ENCODE results near the gene AREL1.
"Not testable (repeated sequence)": the region's sequence is repeated elsewhere in the genome, so short reads cannot be mapped to it uniquely, and the experiment has no call there.

Gene AREL1, protein sequence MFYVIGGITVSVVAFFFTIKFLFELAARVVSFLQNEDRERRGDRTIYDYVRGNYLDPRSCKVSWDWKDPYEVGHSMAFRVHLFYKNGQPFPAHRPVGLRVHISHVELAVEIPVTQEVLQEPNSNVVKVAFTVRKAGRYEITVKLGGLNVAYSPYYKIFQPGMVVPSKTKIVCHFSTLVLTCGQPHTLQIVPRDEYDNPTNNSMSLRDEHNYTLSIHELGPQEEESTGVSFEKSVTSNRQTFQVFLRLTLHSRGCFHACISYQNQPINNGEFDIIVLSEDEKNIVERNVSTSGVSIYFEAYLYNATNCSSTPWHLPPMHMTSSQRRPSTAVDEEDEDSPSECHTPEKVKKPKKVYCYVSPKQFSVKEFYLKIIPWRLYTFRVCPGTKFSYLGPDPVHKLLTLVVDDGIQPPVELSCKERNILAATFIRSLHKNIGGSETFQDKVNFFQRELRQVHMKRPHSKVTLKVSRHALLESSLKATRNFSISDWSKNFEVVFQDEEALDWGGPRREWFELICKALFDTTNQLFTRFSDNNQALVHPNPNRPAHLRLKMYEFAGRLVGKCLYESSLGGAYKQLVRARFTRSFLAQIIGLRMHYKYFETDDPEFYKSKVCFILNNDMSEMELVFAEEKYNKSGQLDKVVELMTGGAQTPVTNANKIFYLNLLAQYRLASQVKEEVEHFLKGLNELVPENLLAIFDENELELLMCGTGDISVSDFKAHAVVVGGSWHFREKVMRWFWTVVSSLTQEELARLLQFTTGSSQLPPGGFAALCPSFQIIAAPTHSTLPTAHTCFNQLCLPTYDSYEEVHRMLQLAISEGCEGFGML

DNA sequence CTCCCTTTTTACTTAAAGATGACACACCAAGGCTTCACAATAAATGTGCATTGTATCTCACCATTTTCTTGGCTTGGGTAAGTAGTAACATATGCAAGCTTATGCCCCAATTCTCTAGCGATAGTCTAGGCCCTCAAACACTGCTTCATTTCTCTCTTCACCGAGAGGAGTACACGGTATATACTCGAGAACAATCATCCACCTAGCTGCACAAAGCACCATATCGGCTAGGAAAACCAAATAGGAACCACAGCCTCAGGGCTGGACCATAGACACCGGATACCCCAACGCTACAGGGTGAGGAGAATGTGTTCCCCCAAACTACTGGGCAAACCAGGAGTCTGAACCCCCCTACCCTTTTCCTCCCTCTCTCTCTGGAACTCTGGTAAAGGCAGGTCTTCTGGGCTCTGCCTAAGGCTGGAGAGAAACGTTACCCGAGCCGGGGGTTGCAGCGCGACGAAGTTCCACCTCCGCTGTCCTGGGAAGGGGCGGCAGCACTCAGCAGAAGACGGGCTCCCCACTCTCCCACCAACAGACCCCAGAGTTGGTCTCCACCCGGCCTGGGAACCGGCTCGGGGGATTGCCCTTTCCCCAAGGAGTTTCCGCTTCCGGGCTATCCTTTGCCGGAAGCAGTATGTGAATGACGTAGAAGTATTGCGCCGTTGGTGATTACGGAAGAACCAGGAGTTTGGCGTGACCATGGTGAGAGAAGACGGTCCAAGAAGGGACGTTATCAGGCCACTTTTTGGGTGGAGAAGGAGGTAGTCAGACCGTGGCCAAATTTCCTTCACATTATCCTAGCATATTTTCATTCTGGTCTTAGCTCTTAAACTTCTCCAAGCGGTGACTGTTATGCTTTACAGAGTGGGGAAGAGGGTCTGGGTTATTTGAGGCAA is at the start of gene AREL1, which contains the start of gene FCF1:
Gene AREL1, minus strand, starts transcription at position 582 of the 896 bp plus-strand sequence. CDS start 27,465 bp downstream, outside the sequence.
Gene FCF1, plus strand, starts transcription at position 646 of the 896 bp plus-strand sequence. Its CDS starts 54 bp downstream, at position 700.
- peak; percentile 98 for DNase-seq

DNA sequence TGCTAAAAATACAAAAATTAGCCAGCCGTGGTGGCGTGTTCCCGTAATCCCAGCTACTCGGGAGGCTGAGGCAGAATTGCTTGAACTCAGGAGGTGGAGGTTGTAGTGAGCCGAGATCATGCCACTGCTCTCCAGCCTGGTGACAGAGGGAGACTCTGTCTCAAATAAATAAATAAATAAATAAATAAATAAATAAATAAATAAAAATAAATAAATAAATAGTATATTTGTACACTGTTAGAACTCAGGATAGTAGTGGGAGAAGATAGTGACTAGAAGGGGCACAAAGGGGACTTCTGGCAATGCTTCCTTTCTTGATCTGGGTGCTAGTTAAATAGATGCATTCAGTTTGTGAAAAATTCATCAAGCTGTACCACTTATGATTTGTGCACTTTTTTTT is 45.6 kb upstream of the AREL1 start:
- DNase-seq: not testable (repeated sequence)

DNA sequence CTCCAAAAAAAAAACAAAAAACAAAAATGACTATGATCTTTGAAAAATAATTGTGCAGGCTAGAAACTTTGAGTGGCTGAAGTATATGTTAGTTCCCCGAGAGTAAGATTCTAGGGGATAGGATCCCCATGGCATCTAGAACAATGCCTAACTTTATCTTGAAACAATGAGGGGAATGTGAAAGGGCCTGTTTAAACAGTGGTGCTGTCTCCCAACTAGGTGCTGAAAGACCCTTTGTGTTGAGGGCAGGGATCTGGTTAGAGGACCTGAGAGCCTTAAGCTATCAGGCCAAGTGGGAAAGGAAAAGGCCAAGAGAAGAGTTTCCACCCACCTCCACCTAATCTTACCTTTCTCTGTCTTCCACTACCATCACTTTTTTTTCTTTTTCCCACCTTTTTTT is 43.4 kb upstream of the AREL1 start:
- DNase-seq: no peak

DNA sequence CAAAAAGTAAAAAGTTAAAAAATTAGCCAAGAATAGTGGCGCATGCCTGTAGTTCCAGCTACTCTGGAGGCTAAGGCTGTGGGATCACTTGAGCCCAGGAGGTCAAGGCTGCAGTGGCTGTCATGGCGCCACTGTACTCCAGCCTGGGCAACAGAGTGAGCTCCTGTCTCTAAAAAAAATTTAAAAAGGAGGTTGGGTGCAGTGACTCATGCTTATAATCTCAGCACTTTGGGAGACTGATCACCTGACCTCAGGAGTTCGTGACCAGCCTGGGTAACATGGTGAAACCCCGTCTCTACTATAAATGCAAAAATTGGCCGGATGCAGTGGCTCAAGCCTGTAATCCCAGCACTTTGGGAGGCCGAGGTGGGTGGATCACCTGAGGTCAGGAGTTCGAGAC is 42.0 kb upstream of the AREL1 start:
- no peak for DNase-seq

DNA sequence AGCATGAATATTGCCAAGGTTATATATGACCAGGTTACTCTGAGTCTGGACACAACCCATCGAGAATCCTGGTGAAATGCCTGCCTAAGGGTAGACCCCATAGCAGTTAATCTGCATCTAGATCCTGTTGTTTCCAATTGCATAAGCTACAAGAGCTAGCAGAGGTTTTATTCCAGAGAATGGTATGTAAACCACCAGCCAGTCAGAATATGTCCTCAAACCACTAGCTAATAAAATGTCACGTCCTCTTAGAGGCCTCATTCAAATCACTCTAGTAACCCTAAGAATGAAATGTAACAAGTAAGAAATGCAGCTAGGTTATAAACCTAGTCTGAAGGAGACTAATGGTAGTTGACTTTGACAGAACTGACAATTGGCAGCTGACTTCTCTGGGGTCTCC is 41.3 kb upstream of the AREL1 start:
- DNase-seq: no peak

DNA sequence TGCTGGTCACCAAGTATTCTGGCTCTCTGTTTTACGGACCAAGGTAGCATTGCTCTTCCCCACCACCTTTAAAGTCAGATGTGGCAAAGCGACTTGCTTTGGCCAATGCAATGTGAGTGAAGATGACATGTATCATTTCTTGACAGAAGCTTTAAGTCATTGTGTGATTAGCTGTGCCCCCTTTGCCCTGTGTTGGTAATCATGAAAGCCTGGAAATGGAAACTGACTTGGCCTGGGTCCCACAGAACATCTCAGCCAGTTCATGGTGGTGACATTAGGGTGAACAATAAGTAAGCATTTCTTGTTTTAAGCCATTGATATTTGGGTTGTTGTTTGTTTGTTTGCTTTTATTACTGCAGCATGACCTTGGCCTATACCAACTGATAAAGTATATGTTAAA is 34.4 kb upstream of the AREL1 start:
- no peak for DNase-seq

DNA sequence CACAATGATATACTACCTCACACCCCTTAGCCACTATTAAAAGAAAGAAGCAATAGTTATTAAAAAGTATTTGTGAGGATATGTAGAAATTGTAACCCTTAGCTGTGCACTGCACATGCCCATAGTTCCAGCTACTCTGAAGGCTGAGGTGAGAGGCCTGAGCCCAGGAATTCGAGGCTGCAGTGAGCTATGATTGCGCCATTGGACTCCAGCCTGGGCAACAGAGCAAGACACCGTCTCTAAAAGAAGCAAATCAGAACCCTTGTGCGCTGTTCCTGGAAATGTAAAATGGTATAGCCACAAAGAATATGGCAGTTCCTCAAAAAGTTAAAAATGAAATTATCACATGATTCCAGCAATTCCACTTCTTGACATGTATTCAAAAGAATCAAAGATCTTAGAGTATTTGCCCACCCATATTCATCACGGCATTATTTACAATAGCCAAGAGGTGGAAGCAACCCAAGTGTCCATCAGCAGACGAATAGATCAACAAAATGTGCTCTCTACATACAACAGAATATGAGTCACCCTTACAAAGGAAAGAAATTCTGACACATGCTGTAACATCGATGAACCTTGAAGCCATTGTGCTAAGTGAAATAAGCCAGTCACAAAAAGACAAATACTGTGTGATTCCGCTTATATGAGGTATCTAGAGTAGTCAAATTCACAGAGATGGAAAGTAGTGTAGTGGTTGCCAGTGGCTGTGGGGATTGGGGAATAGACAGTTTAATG is 26.6 kb upstream of the AREL1 start:
- DNase-seq: no peak

DNA sequence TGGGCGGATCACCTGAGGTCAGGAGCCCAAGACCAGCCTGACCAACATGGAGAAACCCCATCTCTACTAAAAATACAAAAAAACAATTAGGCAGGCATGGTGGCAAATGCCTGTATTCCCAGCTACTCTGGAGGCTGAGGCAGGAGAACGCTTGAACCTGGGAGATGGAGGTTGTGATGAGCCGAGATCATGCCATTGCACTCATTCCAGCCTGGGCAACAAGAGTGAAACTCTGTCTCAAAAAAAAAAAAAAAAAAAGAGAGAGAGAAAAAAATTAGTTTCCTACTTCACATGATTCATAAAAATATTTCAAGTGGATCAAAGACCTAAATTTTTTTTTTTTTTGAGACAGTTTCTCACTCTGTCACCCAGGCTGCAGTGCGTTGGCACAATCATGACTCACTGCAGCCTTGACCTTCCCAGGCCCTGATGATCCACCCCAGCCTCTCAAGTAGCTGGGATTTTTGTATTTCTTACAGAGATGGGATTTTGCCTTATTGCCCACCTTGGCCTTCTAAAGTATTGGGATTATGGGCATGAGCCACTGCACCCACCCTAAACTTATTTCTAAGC is 25.0 kb upstream of the AREL1 start:
- DNase-seq: no peak

DNA sequence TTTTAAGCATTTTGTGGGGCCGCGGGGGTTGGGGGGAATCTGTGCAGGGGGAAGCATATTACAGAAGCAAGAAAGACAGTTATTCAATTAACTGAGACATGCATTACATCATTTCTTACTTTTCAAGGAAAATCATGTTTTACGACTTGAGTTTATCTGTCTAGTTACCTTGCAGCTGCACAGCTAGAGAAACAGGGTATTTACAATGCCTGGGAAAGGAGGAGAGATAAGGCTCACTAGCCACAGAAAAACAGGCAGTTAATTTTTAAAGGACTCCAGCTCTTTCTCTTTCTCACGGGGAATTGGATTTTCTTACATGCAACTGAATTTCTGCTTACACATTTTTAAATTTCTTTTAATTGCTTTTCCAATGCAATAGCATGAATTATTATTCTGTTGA is 22.2 kb upstream of the AREL1 start:
- no peak for DNase-seq

DNA sequence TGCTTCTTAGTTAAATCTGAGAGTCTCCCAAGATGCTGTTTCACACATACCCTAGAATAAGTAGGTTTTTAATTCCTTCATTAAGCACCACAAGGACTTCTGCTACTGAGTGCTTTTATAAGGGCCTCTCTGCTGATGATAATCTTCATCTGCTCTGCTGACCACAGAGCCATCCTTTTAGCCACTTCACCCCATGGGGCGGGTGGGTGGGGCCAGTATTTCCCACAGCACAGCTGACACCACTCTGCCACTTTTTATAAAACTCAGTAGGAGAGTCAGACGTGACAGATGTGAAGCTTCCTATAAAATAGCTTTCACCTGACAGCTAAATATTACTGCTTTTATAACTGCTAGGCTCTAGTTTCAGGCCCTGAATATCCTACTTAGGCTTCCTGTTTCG is 20.3 kb upstream of the AREL1 start:
- DNase-seq: peak; percentile 41

DNA sequence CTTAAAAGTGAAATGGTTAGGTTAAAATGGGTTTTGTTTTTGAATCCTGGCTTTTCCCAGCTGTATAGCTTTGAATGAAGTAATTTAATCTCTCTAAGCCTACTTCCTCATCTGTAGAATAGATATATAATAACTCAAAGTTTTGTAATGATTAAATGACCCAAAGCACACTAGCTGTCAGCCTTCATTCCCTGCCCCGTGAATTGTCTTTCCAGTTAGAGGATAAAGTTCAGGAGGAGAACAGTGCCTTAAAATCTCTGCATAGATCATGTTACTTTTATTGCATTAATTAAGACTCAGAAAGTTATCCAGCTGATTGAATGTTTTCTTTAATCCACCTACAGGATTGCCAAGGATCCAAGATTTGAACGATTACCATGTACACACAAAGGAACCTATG is 19.5 kb upstream of the AREL1 start:
- DNase-seq: no peak

DNA sequence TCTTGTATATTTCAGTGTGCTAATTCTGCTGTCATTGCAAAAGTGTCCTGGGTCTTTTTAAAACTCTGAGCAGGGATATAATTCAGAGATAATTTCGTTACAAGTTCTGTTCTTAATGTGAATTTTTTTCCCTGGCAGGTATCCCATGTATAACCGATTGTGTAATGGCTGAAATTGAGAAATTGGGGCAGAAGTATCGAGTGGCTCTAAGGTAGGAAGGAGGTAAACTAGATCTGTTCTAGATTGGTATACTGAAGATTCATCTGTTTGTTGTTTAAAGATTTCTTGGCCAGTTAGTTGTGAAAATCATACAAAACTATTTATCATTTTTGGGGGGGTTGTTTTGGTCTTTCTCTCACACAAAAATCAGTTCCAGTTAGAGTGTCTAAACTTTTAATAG is 10.3 kb upstream of the AREL1 start:
- no peak for DNase-seq

DNA sequence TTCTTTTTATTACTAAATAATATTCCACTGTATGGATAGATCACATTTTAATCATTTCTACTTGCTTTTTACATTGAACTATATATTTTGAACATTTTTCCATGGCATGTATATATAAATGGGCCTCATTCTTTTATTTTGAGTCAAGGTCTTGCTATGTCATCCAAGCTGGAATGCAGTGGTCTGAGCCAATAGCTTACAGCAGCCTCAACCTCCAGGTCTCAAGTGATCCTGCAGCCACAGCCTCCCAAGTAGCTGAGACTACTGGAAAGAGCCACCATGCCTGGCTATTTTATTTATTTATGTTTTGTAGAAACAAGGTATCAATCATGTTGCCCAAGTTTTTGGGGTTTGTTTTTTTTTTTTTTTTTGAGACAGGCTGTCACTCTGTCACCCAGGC is 7.6 kb upstream of the AREL1 start:
- DNase-seq: no peak

DNA sequence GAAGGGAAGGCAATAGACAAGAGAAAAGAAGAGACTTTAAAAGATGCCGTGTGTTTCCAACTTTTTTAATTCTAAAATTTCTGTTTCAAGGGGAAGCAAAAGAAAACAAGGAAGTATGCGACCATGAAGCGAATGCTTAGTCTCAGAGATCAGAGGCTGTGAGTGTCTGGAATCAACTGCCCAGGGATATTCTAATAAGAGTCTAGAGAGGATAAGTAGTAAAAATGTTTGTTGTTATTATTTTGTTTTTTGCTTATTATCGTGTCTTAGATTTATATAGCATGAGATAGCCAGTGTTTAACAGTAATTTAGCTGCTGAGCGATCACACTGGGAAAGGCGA is 485 bp upstream of the AREL1 start:
- DNase-seq: no peak

DNA sequence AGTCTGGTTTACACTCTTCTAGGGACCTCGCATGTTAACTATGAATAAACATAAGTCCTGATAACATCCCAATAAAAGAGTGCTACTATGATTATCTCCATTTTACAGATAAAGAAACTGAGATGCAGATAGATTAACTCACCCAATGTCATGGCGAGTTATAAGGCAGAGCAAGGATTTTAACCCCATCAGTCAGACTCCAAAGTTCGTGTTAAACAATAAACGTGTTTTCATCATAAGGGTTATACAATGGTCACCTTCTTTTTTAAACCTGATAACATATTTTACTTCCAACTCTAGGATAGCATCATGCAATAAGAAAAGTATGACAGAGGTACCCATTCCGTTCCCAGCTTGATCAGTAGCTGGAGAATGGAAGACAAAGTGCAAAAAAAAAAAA is 1.2 kb downstream of the AREL1 start:
- DNase-seq: no peak

DNA sequence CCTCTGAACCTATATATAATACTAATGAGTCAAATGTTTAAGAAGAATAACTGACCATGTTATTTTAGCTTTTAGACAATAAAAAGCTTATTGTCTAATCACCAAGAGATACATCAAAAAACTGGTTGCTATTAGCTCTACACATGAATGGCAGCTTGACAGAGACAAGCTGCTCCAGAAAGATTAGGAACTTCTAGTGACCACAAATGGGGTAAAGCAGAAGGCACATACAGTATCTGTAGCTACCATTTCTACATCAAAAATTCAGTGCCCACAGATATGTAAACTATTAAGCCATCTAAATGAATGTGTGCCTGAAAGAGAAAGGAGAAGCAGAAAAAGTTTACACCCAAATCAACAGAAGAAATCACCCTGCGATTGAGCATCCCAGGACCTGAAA is 2.4 kb downstream of the AREL1 start:
- DNase-seq: no peak

DNA sequence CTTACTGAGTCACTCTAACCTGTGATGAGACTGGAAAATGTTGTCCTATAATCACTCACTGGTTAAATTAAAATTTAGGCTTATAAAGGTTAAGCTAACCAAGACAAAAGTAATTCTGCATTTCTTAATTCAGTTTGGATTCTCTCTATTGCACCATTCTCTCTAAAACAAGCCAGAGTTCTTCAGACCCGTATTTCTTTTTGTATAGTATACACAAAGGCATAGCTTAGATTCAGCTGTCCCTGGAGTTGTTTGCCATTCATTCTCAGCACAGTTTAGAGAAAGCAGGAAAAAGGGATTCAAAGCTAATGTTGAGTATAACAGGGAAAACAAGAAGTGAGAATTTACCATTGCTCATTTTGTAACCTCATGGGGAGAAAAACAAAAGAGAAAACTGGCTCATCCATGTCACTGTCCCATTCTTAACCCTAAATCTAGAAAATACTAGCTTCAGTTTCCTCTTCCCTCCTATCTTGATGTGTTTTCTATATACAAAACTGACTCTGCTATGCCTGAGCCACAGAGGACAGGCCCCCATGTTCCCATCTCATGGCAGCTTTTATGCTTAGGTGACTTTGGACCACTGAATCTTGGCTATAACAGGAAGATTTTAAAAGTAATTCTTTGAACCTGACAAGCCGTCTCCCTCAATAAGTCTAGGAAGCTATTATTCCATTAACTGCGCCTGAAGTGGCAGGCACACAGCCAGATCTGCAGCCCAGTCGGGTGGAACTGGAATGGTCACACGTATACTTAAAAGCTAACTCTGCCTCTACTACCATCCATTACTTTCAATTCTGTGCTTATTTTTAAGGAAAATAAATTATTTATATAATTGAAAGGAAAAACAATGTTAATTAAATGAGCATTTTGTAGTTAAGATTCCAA is 7.0 kb downstream of the AREL1 start:
- DNase-seq: peak; percentile 84

DNA sequence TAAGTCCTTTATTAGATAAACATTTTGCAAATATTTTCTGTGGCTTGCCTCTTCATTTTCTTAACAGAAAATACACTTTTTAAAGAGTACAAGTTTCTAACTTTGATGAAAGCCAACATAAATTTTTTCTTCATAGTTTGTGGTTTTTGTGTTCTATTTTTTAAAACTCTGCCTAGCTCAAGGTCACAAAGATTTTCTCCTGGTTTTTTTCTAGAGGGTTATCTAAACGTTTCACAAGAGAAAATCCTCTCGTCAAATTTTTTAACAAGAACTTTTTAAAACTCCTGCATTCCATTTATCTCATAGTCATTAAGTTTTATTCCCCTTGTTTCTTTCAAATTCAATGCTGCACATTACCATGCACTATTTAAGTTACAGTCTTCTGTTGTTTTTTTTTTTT is 8.2 kb downstream of the AREL1 start:
- no peak for DNase-seq

DNA sequence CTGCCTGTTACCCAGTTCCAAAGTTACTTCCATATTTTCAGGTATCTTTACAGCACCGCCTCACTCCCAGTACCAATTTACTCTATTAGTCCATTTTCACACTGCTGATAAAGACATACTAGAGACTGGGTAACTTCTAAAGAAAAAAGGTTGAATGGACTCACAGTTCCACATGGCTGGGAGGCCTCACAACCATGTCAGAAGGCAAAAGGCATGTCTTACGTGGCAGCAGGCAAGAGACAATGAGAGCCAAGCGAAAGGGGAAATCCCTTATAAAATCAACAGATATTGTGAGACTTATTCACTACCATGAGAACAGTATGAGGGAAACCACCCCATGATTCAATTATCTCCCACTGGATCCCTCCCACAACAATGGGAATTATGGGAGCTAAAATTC is 9.8 kb downstream of the AREL1 start:
- DNase-seq: no peak

DNA sequence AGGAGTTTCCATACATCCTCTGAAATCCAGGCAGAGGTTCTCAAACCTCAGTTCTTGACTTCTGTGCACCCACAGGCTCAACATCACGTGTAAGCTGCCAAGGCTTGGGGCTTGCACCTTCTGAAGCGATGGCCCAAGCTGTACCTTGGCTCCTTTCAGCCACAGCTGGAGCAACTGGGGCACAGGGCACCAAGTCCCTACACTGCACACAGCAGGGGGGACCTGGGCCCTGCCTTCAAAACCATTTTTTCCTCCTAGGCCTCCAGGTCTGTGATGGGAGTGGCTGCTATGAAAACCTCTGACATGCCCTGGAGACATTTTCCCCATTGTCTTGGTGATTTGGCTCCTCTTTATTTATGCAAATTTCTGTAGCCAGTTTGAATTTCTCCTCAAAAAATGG is 10.6 kb downstream of the AREL1 start:
- no peak for DNase-seq

DNA sequence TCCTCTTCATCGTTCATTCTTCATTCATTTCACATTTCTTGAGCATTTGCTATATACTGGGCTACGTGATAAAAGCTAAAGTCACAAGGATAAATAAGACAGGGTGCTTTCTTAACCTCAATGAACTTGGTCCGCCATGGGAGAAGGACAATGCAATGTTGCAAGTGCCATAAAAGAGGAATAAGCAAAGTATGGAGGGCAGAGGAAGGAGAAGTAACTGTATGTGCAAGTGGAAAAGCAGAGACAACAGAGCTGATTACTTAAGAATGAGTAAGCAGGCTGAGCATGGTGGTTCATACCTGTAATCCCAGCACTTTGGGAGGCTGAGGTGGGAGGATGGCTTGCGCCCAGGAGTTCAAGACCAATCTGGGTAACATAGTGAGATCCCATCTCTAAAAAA is 14.4 kb downstream of the AREL1 start:
- no peak for DNase-seq

Measured in eye (tissue), 1 donor.